HL-60 (cell line): Measurements from ENCODE around the gene TMEM134.

Source experiments
- SPI1 ChIP-seq: IDR thresholded peaks from 2 replicates; pipeline ENCODE4 v1.6.1; 2012; ENCODE audit warnings: low read depth, mild to moderate bottlenecking, borderline replicate concordance
- TF ChIP-seq, protein P1 (sequence below): IDR thresholded peaks from one replicate; pipeline ENCODE4 v1.5.1; 2011; ENCODE audit warnings: low read length, control low read depth, inconsistent platforms; ENCODE audit not compliant: insufficient read depth

DNA sequence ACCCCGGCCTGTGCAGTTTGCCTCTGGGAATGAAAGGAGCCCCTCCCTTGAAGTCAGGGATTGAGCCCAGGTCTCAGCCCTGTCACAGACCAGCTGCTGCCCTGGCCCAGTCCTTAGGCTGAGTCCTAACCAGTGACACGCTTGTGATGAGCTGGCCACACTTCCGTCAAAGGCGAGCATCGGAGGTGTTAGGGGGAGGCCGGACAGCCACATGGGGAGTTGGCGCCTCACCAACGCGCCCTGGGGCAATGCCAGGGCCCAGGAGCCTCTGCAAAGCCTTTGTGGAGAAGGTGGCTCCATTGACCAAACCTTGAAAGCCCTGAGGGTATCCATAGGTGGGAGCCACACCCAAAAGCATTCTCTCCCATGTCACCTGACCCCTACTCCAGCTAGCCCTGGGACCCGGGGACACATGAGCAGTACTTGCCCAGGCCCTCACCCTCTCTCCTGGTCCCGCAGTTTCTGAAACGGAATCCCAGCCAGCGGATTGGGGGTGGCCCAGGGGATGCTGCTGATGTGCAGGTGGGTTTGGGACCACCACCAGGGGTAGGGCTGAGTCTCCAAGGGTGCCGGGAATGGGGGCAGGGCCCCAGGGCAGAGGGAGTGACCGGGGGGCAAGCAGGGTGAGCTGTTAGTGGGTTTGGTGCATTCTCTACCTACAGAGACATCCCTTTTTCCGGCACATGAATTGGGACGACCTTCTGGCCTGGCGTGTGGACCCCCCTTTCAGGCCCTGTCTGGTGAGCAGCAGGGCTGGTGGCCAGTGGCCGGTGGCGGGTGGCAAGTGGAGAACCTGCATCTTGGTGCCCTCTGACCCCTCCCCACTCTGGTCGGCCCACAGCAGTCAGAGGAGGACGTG lies 35.3 kb downstream of the TMEM134 start:
- TF ChIP-seq, protein P1, sequence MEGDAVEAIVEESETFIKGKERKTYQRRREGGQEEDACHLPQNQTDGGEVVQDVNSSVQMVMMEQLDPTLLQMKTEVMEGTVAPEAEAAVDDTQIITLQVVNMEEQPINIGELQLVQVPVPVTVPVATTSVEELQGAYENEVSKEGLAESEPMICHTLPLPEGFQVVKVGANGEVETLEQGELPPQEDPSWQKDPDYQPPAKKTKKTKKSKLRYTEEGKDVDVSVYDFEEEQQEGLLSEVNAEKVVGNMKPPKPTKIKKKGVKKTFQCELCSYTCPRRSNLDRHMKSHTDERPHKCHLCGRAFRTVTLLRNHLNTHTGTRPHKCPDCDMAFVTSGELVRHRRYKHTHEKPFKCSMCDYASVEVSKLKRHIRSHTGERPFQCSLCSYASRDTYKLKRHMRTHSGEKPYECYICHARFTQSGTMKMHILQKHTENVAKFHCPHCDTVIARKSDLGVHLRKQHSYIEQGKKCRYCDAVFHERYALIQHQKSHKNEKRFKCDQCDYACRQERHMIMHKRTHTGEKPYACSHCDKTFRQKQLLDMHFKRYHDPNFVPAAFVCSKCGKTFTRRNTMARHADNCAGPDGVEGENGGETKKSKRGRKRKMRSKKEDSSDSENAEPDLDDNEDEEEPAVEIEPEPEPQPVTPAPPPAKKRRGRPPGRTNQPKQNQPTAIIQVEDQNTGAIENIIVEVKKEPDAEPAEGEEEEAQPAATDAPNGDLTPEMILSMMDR: no peak
- no peak for TF ChIP-seq SPI1
